ENCODE data around the gene GEMIN4. TPM values are rescaled to one million over a fixed set of nuclear protein-coding genes. Genes with fewer than 3 reads are reported as not detected.
A peak's percentile ranks its signal among the peaks of the same experiment; 100 is the strongest.

The GEMIN4 gene
- total and polyA plus RNA-seq, 2 of the 4 experiments (the other 2 are of a cell fraction), result 16.5 to 20.4 TPM

DNA sequence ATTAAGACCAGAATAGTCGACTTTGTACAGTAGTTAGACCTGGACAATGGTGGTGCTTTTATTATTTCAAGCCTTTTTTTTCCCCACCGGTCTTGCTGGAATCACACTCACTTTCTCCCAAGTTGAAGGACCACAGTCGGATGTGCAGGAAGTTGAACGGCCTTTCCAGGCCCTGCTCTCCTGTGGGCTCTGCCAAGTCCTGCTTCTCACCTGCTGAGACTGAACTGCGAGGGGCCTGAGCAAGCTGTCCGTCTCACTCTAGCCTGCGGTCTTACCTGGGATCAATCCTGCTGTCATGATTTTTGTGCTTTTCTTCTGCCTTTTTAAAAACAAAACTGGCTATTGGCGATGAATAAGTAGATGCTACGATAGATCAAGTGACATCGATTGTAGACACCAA, 18.3 kb downstream of the GEMIN4 start:
- BruUV-seq (replicated peaks), result TSS peak; percentile 28
- H2BK120ac ChIP-seq (ENCODE audit: low read depth, low read length), result no peak overlapping the region
- peak overlapping the region; percentile 55; the same call in 1 of the 2 replicates for H3K4me3 ChIP-seq (ENCODE audit: insufficient read depth, low read depth, low read length)
- intact Hi-C loops (cut with micrococcal nuclease), result loop anchor here (5.0 kb wide), 1 partner anchor 249 kb away; no protein-coding TSS in a partner anchor
- H3K4me1 ChIP-seq (ENCODE audit: control insufficient read depth, insufficient read depth, low read length), result peaks cover 10% of the 10 kb centered on the region
- ChIA-PET CTCF (no interaction called here), POLR2A (ENCODE audit: unreplicated experiment) (no interaction called here)
- ATAC-seq (ENCODE audit: low read depth) (no peak), DNase-seq (no peak)
- H2BK20ac ChIP-seq (ENCODE audit: low read depth, low read length), result no peak overlapping the region
- peak overlapping the region in 1 of 2 experiments; percentile 63; a peak in 2 of 4 replicates for H4K8ac ChIP-seq (ENCODE audit: low read depth in 2 of 2, low read length in 2 of 2)
- no peaks in the 10 kb centered on the region for H3K9me3 ChIP-seq (ENCODE audit: control insufficient read depth, insufficient read depth, low read length)
- in situ Hi-C loops (cut with MboI; ENCODE audit: low sequenced_read_pairs), result no loop called here
- H3K56ac ChIP-seq (ENCODE audit: extremely low read depth, insufficient read depth, low read length), result no peak overlapping the region; the same call in 1 of the 2 replicates
- no peak overlapping the region for H2BK5ac ChIP-seq (ENCODE audit: low read depth, low read length, poor library complexity, severe bottlenecking)
- peak overlapping the region; percentile 26 for H3K9ac ChIP-seq (ENCODE audit: low read depth, low read length)
- peaks cover 33 to 66% of the 10 kb centered on the region in 2 experiments for H3K79me1 ChIP-seq (ENCODE audit: low read depth in 1 of 2, low read length in 2 of 2)
- H4K5ac ChIP-seq (ENCODE audit: low read depth, low read length), result 0 out of 2 replicates have a peak overlapping the region, but pooled peaks have one; percentile 38
- peak overlapping the region; percentile 79 for H3K4me2 ChIP-seq (ENCODE audit: low read depth, low read length)
- WGBS, 2 experiments (ENCODE audit: extremely low coverage in 2 of 2, insufficient read length in 1 of 2), result 38% methylated on average over 2 of the region's 10 CpGs; no CpG with 5 or more reads in 1 of the 2 experiments
- no peak overlapping the region; the same call in 1 of the 2 replicates for H3K27ac ChIP-seq (ENCODE audit: insufficient read depth, low read length)
- no peak for TF ChIP-seq MXI1 (IDR thresholded peaks at IDR 0.05; ENCODE audit: borderline replicate concordance, low read depth, low read length)
- no peak for TF ChIP-seq ELK1 (IDR thresholded peaks at IDR 0.05; ENCODE audit: borderline replicate concordance, low read depth, low read length)
- no peak for TF ChIP-seq RCOR1 (IDR thresholded peaks at IDR 0.05; ENCODE audit: insufficient replicate concordance, low read length)
- no peak for TF ChIP-seq BHLHE40 (IDR thresholded peaks at IDR 0.05; ENCODE audit: low read depth, low read length)
- TF ChIP-seq, protein P1, sequence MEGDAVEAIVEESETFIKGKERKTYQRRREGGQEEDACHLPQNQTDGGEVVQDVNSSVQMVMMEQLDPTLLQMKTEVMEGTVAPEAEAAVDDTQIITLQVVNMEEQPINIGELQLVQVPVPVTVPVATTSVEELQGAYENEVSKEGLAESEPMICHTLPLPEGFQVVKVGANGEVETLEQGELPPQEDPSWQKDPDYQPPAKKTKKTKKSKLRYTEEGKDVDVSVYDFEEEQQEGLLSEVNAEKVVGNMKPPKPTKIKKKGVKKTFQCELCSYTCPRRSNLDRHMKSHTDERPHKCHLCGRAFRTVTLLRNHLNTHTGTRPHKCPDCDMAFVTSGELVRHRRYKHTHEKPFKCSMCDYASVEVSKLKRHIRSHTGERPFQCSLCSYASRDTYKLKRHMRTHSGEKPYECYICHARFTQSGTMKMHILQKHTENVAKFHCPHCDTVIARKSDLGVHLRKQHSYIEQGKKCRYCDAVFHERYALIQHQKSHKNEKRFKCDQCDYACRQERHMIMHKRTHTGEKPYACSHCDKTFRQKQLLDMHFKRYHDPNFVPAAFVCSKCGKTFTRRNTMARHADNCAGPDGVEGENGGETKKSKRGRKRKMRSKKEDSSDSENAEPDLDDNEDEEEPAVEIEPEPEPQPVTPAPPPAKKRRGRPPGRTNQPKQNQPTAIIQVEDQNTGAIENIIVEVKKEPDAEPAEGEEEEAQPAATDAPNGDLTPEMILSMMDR (conservative IDR thresholded peaks at IDR 0.05; ENCODE audit: low read depth, low read length), result no peak
- TF ChIP-seq NFE2L2 (IDR thresholded peaks at IDR 0.05; ENCODE audit: low read depth, low read length), result no peak
- TF ChIP-seq USF2 (IDR thresholded peaks at IDR 0.05; ENCODE audit: low read depth, low read length), result no peak
- no peak for TF ChIP-seq POLR2A (IDR thresholded peaks at IDR 0.05; ENCODE audit: low read depth, low read length)
- TF ChIP-seq SMC3 (IDR thresholded peaks at IDR 0.05; ENCODE audit: low read depth, low read length), result no peak
- no peak for TF ChIP-seq CHD1 (IDR thresholded peaks at IDR 0.05; ENCODE audit: low read depth, low read length)
- no peak for TF ChIP-seq RFX5 (IDR thresholded peaks at IDR 0.05; ENCODE audit: low read depth, low read length)
- TF ChIP-seq MAFK (IDR thresholded peaks at IDR 0.05; ENCODE audit: low read depth, low read length), result no peak
- TF ChIP-seq CEBPB (IDR thresholded peaks at IDR 0.05; ENCODE audit: low read depth, low read length), result no peak
- no peak for TF ChIP-seq FOS (IDR thresholded peaks at IDR 0.05; ENCODE audit: low read depth, low read length)
- TF ChIP-seq MAZ (IDR thresholded peaks at IDR 0.05; ENCODE audit: borderline replicate concordance, low read depth, low read length), result no peak
- no peak for TF ChIP-seq RAD21 (IDR thresholded peaks at IDR 0.05; ENCODE audit: low read length)
- H4K20me1 ChIP-seq (ENCODE audit: insufficient read depth, low read length), result peaks cover 4% of the 10 kb centered on the region; the same call in 1 of the 2 replicates
- H2AFZ ChIP-seq (replicated peaks; ENCODE audit: low read length, poor library complexity), result no peak overlapping the region
- H3K27me3 ChIP-seq (ENCODE audit: control insufficient read depth, insufficient read depth, low read length), result no peaks in the 10 kb centered on the region
- peak overlapping the region; percentile 13; the same call in 1 of the 2 replicates for H3K23ac ChIP-seq (ENCODE audit: low read depth, low read length)
- no peak overlapping the region for H2BK15ac ChIP-seq (ENCODE audit: low read depth, low read length)
- H2AK9ac ChIP-seq (replicated peaks; ENCODE audit: low read depth, low read length, poor library complexity), result no peak overlapping the region
- dilution Hi-C loops (cut with HindIII; ENCODE audit: low sequenced_read_pairs, unreplicated experiment), result no loop called here
- no peak overlapping the region for H4K91ac ChIP-seq (ENCODE audit: insufficient read depth, low read depth, low read length)
- H3K36me3 ChIP-seq (ENCODE audit: control insufficient read depth, insufficient read depth, low read length), result peaks cover 11% of the 10 kb centered on the region
- peak overlapping the region; percentile 1; the same call in 1 of the 2 replicates for H3K4ac ChIP-seq (ENCODE audit: low read depth, low read length)
- no peak overlapping the region for H3K18ac ChIP-seq (ENCODE audit: low read depth, low read length)
- no peak overlapping the region; the same call in 1 of the 2 replicates for H2AK5ac ChIP-seq (ENCODE audit: low read depth, low read length)
- H3K9me1 ChIP-seq (ENCODE audit: insufficient read depth, low read length), result peaks cover 8% of the 10 kb centered on the region
- H3K14ac ChIP-seq (replicated peaks; ENCODE audit: low read depth, low read length), result no peak overlapping the region

All from IMR-90 (cell line).